AG04450 (cell line): ENCODE data around the gene GUCY1A2. TPM values are rescaled to one million over a fixed set of nuclear protein-coding genes. Genes with fewer than 3 reads are reported as not detected.

ENCODE experiments used
- CTCF ChIA-PET: fragments of 300-600, 350-600 bp; formaldehyde crosslinking; extraction: SDS; loops from one replicate; lab custom pipeline; 2022; ENCODE audit warnings: antibody characterized with exemption, inconsistent platforms; lab: Charles Lee
- POLR2A ChIA-PET: fragments of 350-600 bp; formaldehyde crosslinking; extraction: SDS; loops from one replicate; lab custom pipeline; 2021; ENCODE audit warnings: antibody characterized with exemption, inconsistent platforms; lab: Yijun Ruan, JAX
- DNase-seq: peaks from one replicate; pipeline ENCODE4 v3.0.0-alpha.2; 2011; ENCODE audit warnings: low read depth, low spot score
- H3K27ac ChIP-seq: one replicate; pipeline ENCODE4 v1.5.1; 2012; ENCODE audit warnings: low read depth, low read length, control low read depth
- H3K27me3 ChIP-seq: one replicate; pipeline ENCODE4 v1.6.0; 2012; ENCODE audit warnings: low read length; ENCODE audit not compliant: control insufficient read depth, insufficient read depth
- H3K4me3 ChIP-seq: 2 replicates; pipeline ENCODE4 v1.5.1; 2011; ENCODE audit warnings: mild to moderate bottlenecking, low read depth, low read length, control low read depth
- H3K9me3 ChIP-seq: 2 replicates; pipeline ENCODE4 v1.5.1; 2012; ENCODE audit warnings: low read length; ENCODE audit not compliant: control insufficient read depth, insufficient read depth
- polyA plus RNA-seq: library from polyadenylated mRNA; depleted of rRNA; stranded (reverse); fragments of >200 nt; gene quantifications from 2 replicates; pipeline ENCODE4 v1.2.3, GENCODE V29; 2011
- TF ChIP-seq, protein P1 (sequence below): IDR thresholded peaks from 2 replicates; pipeline ENCODE4 v1.5.1; 2011; ENCODE audit warnings: low read depth, low read length, control low read depth, inconsistent platforms

Gene GUCY1A2
- polyA plus RNA-seq, 1 experiment, result 0.04 TPM

DNA sequence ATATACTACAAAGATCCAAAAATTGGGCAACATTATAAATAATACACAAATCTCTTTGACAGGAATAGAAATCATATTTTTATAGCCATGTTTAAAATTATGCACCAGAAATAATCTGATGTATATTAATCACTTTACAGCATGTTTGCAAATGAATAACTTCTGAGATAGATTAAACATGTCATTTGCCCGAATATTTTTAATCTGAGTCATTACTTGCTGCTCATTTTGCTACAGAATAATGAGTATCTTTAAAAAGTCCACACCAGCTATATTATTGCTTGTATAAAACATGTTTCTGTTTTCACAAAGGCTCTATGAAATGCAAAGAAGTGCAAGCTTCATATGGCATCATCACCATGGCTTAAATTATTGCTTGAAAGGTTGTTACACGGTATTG is 336.8 kb downstream of the GUCY1A2 start:
- no peaks in the 10 kb centered on the region for H3K27me3 ChIP-seq
- H3K27ac ChIP-seq, result no peak overlapping the region
- TF ChIP-seq, protein P1, sequence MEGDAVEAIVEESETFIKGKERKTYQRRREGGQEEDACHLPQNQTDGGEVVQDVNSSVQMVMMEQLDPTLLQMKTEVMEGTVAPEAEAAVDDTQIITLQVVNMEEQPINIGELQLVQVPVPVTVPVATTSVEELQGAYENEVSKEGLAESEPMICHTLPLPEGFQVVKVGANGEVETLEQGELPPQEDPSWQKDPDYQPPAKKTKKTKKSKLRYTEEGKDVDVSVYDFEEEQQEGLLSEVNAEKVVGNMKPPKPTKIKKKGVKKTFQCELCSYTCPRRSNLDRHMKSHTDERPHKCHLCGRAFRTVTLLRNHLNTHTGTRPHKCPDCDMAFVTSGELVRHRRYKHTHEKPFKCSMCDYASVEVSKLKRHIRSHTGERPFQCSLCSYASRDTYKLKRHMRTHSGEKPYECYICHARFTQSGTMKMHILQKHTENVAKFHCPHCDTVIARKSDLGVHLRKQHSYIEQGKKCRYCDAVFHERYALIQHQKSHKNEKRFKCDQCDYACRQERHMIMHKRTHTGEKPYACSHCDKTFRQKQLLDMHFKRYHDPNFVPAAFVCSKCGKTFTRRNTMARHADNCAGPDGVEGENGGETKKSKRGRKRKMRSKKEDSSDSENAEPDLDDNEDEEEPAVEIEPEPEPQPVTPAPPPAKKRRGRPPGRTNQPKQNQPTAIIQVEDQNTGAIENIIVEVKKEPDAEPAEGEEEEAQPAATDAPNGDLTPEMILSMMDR, result no peak
- H3K9me3 ChIP-seq, result no peaks in the 10 kb centered on the region
- POLR2A ChIA-PET, result no interaction called here
- CTCF ChIA-PET, result no interaction called here
- no peak for DNase-seq
- no peak overlapping the region for H3K4me3 ChIP-seq

DNA sequence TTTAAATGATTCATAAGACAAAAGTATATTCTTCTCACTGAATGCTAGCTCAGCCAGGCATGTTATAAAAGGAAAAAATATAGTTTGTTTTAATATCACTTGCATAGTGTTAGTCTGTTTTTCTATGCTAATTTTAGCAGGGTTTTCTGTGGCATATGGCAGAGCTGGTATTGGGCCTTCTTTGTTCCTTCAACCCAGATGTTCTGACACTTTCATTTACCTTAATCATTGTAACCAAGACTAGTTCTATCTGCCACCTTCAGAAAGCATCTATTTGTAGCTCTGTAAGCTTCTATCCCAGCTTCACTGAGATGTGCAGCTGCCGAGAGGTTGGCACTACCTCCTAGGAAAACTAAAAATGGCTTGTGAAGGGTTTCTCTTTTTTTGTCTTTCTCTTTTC is 338.7 kb downstream of the GUCY1A2 start:
- H3K27ac ChIP-seq, result no peak overlapping the region
- TF ChIP-seq, protein P1, result no peak
- no peaks in the 10 kb centered on the region for H3K9me3 ChIP-seq
- no peak for DNase-seq
- ChIA-PET POLR2A (no interaction called here), CTCF (no interaction called here)
- no peaks in the 10 kb centered on the region for H3K27me3 ChIP-seq
- H3K4me3 ChIP-seq, result no peak overlapping the region

DNA sequence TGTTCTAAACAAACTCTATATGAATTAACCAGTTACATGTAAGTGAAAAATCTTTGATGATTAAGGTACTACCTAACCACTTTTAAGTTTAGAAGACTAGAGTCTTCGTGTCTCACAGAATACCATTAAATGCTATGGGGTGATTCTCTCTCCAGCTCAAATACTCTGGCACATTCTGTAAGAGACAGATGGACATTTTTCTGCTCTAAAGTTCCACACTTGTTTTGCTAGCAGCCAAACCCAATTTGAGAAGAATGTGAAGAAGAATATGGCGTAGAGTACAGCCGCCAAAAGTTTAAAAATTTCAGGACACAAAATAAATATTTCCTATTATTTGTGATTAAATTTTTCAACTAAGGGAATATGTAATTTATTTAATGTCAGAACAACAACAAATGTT is 339.1 kb downstream of the GUCY1A2 start:
- no peak for DNase-seq
- H3K9me3 ChIP-seq, result no peaks in the 10 kb centered on the region
- CTCF ChIA-PET, result no interaction called here
- TF ChIP-seq, protein P1, result no peak
- H3K4me3 ChIP-seq, result no peak overlapping the region
- POLR2A ChIA-PET, result no interaction called here
- no peaks in the 10 kb centered on the region for H3K27me3 ChIP-seq
- no peak overlapping the region for H3K27ac ChIP-seq

DNA sequence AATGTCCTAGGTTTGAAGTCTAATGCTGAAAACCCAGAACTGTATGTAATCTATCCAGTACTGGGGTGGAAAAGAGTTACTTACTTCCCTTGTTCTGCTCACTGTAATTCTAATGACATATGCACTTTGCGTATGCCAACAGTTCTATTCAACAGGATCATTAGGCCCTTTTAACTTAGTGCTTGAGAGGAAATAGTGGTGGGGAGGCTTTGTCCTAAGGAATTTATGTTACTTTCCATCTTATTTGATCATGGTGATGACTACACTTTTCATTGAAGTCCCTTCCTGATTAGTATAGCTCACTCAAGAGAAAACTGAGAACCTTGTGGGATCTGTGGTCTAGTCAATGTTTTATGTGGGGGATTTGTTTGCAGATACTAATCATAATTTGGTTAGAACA is 348.2 kb downstream of the GUCY1A2 start:
- no peak overlapping the region for H3K27ac ChIP-seq
- ChIA-PET POLR2A (no interaction called here), CTCF (interaction anchor here (1.1 kb wide), 1 partner anchor 9 kb away, joined by 3 read pairs; no protein-coding TSS in a partner anchor)
- TF ChIP-seq, protein P1, result no peak
- no peaks in the 10 kb centered on the region for H3K9me3 ChIP-seq
- no peak overlapping the region for H3K4me3 ChIP-seq
- no peaks in the 10 kb centered on the region for H3K27me3 ChIP-seq
- DNase-seq, result no peak

DNA sequence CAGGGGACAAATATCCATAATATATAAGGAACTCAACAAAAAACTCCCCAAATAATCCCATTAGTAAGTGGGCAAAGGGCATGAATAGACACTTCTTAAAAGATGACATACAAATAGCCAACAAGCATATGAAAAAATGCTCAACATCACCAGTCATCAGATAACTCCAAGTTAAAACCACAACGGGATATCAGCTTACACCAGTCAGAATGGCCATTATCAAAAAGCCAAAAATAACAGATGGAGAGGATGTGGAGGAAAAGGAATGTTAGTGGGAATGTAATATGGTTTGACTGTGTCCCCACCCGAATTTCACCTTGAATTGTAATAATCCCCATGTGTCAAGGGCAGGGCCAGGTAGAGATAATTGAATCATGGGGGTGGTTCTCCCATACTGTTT is 350.1 kb downstream of the GUCY1A2 start:
- POLR2A ChIA-PET, result no interaction called here
- H3K27ac ChIP-seq, result no peak overlapping the region
- H3K4me3 ChIP-seq, result no peak overlapping the region
- no peaks in the 10 kb centered on the region for H3K27me3 ChIP-seq
- CTCF ChIA-PET, result no interaction called here
- TF ChIP-seq, protein P1, result no peak
- peak; percentile 16 for DNase-seq
- no peaks in the 10 kb centered on the region for H3K9me3 ChIP-seq
